Endometrial microvascular endothelial cells (primary cell): ENCODE results near the gene SSU72. TPM values are rescaled to one million over a fixed set of nuclear protein-coding genes. Genes with fewer than 3 reads are reported as not detected.

Source experiments
- in situ Hi-C: cut with HindIII; loops from 2 replicates; pipeline ENCODE4 v1.10.0; 2017; ENCODE audit warnings: low sequenced_read_pairs, low pct_unique_long_range_greater_than_20kb; ENCODE audit errors: inconsistent ontology term
- total RNA-seq: library from RNA; depleted of rRNA; stranded (reverse); fragments of >200 nt; gene quantifications from one replicate; pipeline ENCODE4 v1.2.3, GENCODE V29; 2015; ENCODE audit errors: inconsistent ontology term

Gene SSU72
- total RNA-seq, 1 donor from 2014 or later: 95.1 TPM

GRCh38 chr1:1613509-1614082 lies 38.9 kb upstream of the SSU72 start:
- in situ Hi-C loops: no loop called here

GRCh38 chr1:1612104-1612400 lies 37.4 kb upstream of the SSU72 start:
- in situ Hi-C loops: no loop called here

GRCh38 chr1:1610796-1611195 lies 36.1 kb upstream of the SSU72 start:
- in situ Hi-C loops: no loop called here

GRCh38 chr1:1609822-1610485 lies 35.3 kb upstream of the SSU72 start:
- in situ Hi-C loops: no loop called here

GRCh38 chr1:1606232-1606631 lies 31.6 kb upstream of the SSU72 start:
- in situ Hi-C loops: no loop called here

GRCh38 chr1:1605724-1606123 lies 31.1 kb upstream of the SSU72 start:
- in situ Hi-C loops: no loop called here

- in situ Hi-C loops: no loop called here
These were observed 30.4 kb upstream of the SSU72 start for GRCh38 chr1:1605034-1605591.

GRCh38 chr1:1604374-1605033 lies 29.8 kb upstream of the SSU72 start:
- in situ Hi-C loops: no loop called here

- in situ Hi-C loops: no loop called here
These were observed 29.2 kb upstream of the SSU72 start for GRCh38 chr1:1603671-1604373.

- in situ Hi-C loops: no loop called here
These were observed 28.4 kb upstream of the SSU72 start for GRCh38 chr1:1602968-1603506.

GRCh38 chr1:1602304-1602967 lies 27.8 kb upstream of the SSU72 start:
- in situ Hi-C loops: no loop called here

GRCh38 chr1:1601564-1602303 lies 27.1 kb upstream of the SSU72 start:
- in situ Hi-C loops: no loop called here

- in situ Hi-C loops: no loop called here
These were observed 26.3 kb upstream of the SSU72 start for GRCh38 chr1:1600861-1601563.

- in situ Hi-C loops: no loop called here
These were observed 25.5 kb upstream of the SSU72 start, which contains the start of gene FNDC10 for GRCh38 chr1:1599935-1600860. FNDC10 (minus strand) TSS chr1:1600135; CDS start chr1:1600015, 120 bp downstream.

- in situ Hi-C loops: no loop called here
These were observed 24.6 kb upstream of the SSU72 start for GRCh38 chr1:1599030-1599934.

GRCh38 chr1:1598720-1599029 lies 24.0 kb upstream of the SSU72 start:
- in situ Hi-C loops: no loop called here
